DOHH2 (cell line): ENCODE data around the gene RASGEF1B.

Source experiments
- H3F3A ChIP-seq: fragments of 200-600 bp; sonication (generic), shearing (Covaris generic); 2 replicates; pipeline ENCODE4 v1.6.0; 2016; ENCODE audit warnings: antibody characterized with exemption, mild to moderate bottlenecking; ENCODE audit not compliant: control insufficient read depth, insufficient read depth
- H3K27ac ChIP-seq: fragments of 200-600 bp; sonication (generic); 2 replicates; pipeline ENCODE4 v1.5.1; 2014; ENCODE audit warnings: low read depth, mild to moderate bottlenecking, low read length, moderate library complexity
- H3K27me3 ChIP-seq: fragments of 200-600 bp; sonication (generic); 2 replicates; pipeline ENCODE4 v1.6.1; 2014; ENCODE audit warnings: mild to moderate bottlenecking, low read length, mixed read lengths; ENCODE audit not compliant: control insufficient read depth
- H3K36me3 ChIP-seq: fragments of 200-600 bp; sonication (generic); 2 replicates; pipeline ENCODE4 v1.6.1; 2014; ENCODE audit warnings: mild to moderate bottlenecking, low read length, moderate library complexity, mixed read lengths; ENCODE audit not compliant: control insufficient read depth
- H3K4me1 ChIP-seq: fragments of 200-600 bp; sonication (generic); 2 replicates; pipeline ENCODE4 v1.6.1; 2014; ENCODE audit warnings: mild to moderate bottlenecking, low read length, mixed read lengths; ENCODE audit not compliant: control insufficient read depth
- H3K4me2 ChIP-seq: fragments of 200-600 bp; sonication (generic); 2 replicates; pipeline ENCODE4 v1.6.0; 2014; ENCODE audit warnings: mild to moderate bottlenecking, low read length, moderate library complexity
- H3K4me3 ChIP-seq: fragments of 200-600 bp; sonication (generic); 2 replicates; pipeline ENCODE4 v1.5.1; 2014; ENCODE audit warnings: mild to moderate bottlenecking, low read length, mixed read lengths
- H3K79me2 ChIP-seq: fragments of 200-600 bp; sonication (generic); 2 replicates; pipeline ENCODE4 v1.6.1; 2014; ENCODE audit warnings: mild to moderate bottlenecking, low read length, mixed read lengths; ENCODE audit not compliant: control insufficient read depth
- H3K9me2 ChIP-seq: fragments of 200-600 bp; sonication (generic); replicated peaks from 2 replicates; pipeline ENCODE4 v1.6.1; 2014; ENCODE audit warnings: mild to moderate bottlenecking, low read length, mixed read lengths; ENCODE audit not compliant: control insufficient read depth
- H3K9me3 ChIP-seq: fragments of 200-600 bp; sonication (generic); 2 replicates; pipeline ENCODE4 v1.6.1; 2014; ENCODE audit warnings: antibody characterized with exemption, low read length, mixed read lengths; ENCODE audit not compliant: control insufficient read depth, insufficient read depth
- H4K20me1 ChIP-seq: fragments of 200-600 bp; sonication (generic); 2 replicates; pipeline ENCODE4 v1.6.0; 2014; ENCODE audit warnings: low read depth, mild to moderate bottlenecking, antibody characterized with exemption, low read length, moderate library complexity; ENCODE audit not compliant: control insufficient read depth, insufficient read depth
- EZH2phosphoT487 ChIP-seq: fragments of 200-600 bp; sonication (generic); IDR thresholded peaks from 2 replicates; pipeline ENCODE4 v1.6.1; 2017; ENCODE audit warnings: borderline replicate concordance, mild to moderate bottlenecking, antibody characterized with exemption, low read length, moderate library complexity, mixed read lengths
- TF ChIP-seq, protein P1 (sequence below): fragments of 200-600 bp; sonication (generic); IDR thresholded peaks from one replicate; pipeline ENCODE4 v1.5.1; 2014; ENCODE audit warnings: antibody characterized with exemption, mild to moderate bottlenecking, low read depth, low read length; ENCODE audit not compliant: poor library complexity, severe bottlenecking

RASGEF1B gene

DNA sequence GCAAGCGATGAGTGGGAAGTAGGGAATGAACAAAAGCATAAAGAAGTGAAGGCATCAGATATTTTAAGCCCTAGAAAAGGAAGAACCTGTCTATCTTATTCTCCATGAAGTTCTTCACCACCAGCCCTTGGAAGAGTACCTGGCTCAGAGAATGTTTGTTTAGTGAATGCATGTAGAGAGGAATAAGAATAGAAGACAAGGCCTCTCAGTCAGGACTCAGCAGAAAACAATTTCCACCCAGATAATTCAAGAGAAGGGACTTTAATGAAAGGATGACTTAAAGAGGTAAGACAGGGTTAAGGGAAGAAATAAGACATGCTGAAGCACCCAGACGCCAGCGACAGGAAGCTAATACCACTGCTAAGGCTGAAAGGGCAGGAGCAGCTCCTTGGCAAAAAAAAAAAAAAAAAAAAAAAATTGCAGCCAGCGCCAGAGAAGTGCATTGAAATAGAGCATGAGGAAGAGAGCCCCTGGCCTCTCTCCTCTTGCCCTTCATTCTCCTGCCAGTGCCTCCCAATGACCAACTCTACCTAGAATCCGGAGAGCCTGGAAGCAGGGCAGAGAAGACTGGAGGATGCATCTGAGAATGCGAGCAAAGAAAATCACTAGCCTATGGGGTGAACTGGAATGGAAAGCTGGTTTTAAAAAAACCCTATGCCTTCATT is 47.2 kb upstream of the RASGEF1B start:
- no peaks in the 10 kb centered on the region for H3K79me2 ChIP-seq
- no peaks in the 10 kb centered on the region for H3K9me3 ChIP-seq
- TF ChIP-seq, protein P1, sequence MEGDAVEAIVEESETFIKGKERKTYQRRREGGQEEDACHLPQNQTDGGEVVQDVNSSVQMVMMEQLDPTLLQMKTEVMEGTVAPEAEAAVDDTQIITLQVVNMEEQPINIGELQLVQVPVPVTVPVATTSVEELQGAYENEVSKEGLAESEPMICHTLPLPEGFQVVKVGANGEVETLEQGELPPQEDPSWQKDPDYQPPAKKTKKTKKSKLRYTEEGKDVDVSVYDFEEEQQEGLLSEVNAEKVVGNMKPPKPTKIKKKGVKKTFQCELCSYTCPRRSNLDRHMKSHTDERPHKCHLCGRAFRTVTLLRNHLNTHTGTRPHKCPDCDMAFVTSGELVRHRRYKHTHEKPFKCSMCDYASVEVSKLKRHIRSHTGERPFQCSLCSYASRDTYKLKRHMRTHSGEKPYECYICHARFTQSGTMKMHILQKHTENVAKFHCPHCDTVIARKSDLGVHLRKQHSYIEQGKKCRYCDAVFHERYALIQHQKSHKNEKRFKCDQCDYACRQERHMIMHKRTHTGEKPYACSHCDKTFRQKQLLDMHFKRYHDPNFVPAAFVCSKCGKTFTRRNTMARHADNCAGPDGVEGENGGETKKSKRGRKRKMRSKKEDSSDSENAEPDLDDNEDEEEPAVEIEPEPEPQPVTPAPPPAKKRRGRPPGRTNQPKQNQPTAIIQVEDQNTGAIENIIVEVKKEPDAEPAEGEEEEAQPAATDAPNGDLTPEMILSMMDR, result no peak
- no peak for TF ChIP-seq EZH2phosphoT487
- no peaks in the 10 kb centered on the region for H3K9me2 ChIP-seq
- H3K27me3 ChIP-seq, result no peaks in the 10 kb centered on the region
- no peaks in the 10 kb centered on the region for H4K20me1 ChIP-seq
- no peak overlapping the region for H3K4me2 ChIP-seq
- peaks cover 15% of the 10 kb centered on the region for H3K4me1 ChIP-seq
- no peaks in the 10 kb centered on the region for H3K36me3 ChIP-seq
- no peak overlapping the region for H3K4me3 ChIP-seq
- H3F3A ChIP-seq, result peaks cover under 1% of the 10 kb centered on the region; the same call in 1 of the 2 replicates
- no peak overlapping the region for H3K27ac ChIP-seq

DNA sequence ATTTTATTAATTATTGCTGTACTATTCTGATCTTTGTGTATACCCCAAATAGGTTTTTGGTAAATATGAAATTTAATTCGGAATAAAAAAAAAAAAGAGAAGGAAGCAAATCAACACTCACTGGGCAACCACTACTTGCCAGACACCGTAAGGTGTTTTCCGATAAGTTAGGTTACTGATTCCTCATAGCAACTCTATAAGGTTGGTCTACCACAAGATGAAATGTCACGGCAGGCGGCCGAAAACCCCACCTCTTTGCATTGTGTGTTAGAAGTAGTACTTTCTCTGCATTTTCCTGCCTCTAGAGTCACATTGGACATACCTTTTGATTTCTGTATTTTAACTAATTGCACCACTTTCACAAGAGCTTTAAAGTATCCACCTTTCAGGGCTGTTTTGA is 44.5 kb upstream of the RASGEF1B start:
- Histone ChIP-seq H3K9me2 (no peaks in the 10 kb centered on the region), H3K36me3 (no peaks in the 10 kb centered on the region), H4K20me1 (no peaks in the 10 kb centered on the region), H3K4me3 (no peak overlapping the region), H3K79me2 (no peaks in the 10 kb centered on the region), H3K27ac (no peak overlapping the region), H3K4me1 (peaks cover 39% of the 10 kb centered on the region), H3F3A (peaks cover 7% of the 10 kb centered on the region; the same call in 1 of the 2 replicates), H3K27me3 (no peaks in the 10 kb centered on the region), H3K9me3 (no peaks in the 10 kb centered on the region), H3K4me2 (no peak overlapping the region)
- TF ChIP-seq, protein P1, result no peak
- TF ChIP-seq EZH2phosphoT487, result no peak

DNA sequence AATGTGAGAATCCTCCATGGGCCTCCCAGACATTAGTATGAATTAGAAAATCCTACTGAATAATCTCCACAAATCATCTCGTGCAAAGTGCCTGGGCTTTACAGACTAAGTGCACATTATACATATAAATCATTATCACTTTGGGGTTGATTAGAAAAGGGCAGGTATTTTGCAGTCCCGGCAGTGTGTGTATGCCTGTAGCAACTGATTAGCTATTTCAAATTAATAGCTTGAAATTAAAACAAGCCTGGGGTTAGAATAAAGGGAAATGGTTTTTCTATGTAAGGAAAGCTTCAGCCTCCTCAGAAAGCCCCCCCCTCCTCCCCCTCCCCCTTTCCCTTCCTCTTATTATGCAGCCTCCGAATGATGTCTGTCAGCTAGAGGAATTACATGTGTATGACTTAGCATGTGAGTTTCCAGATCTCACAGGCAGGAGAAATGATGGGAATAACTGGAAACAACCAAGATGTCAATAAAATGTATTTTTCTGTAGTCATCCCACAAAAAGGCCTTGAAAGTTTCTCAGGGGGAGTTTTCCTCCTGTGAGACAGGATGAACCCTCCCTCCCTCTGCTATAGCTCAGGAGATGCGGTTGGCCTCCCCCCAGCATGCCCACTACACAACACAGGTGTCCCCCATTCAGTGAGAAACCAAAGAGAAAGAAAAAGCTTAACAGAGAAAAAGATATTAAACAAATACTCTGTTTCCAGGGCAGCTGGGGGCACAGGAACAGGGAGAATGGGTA is 41.2 kb upstream of the RASGEF1B start:
- Histone ChIP-seq H3K4me3 (peak overlapping the region; percentile 46), H3F3A (peaks cover 7% of the 10 kb centered on the region; the same call in 1 of the 2 replicates), H3K4me1 (peaks cover 61% of the 10 kb centered on the region), H3K9me3 (no peaks in the 10 kb centered on the region), H4K20me1 (no peaks in the 10 kb centered on the region), H3K27ac (peak overlapping the region; percentile 67), H3K27me3 (no peaks in the 10 kb centered on the region), H3K4me2 (peak overlapping the region; percentile 54), H3K79me2 (no peaks in the 10 kb centered on the region), H3K9me2 (no peaks in the 10 kb centered on the region), H3K36me3 (no peaks in the 10 kb centered on the region)
- TF ChIP-seq, protein P1, result no peak
- TF ChIP-seq EZH2phosphoT487, result no peak
